Measurements from ENCODE around the gene ADGRE1.

ADGRE1 gene

GRCh38 chr19:6958791-6959190 is 71.4 kb downstream of the ADGRE1 start:
- Histone ChIP-seq H3K9ac (ENCODE audit: low read length) (no peak overlapping the region), H3K9me3 (ENCODE audit: control insufficient read depth, insufficient read depth, low read depth, low read length) (peaks cover 59% of the 10 kb centered on the region; the same call in 1 of the 2 replicates), H3K27me3 (ENCODE audit: control insufficient read depth, insufficient read depth, low read length) (peaks cover 4% of the 10 kb centered on the region; the same call in 1 of the 2 replicates), H3K36me3 (ENCODE audit: control insufficient read depth, insufficient read depth, low read length) (no peaks in the 10 kb centered on the region), H3K27ac (ENCODE audit: low read depth, low read length) (no peak overlapping the region), H3K4me1 (ENCODE audit: control insufficient read depth, insufficient read depth, low read length) (no peaks in the 10 kb centered on the region), H3K4me3 (ENCODE audit: low read depth, low read length) (no peak overlapping the region)

- Histone ChIP-seq H3K4me3 (ENCODE audit: low read depth, low read length) (no peak overlapping the region), H3K9ac (ENCODE audit: low read length) (no peak overlapping the region), H3K4me1 (ENCODE audit: control insufficient read depth, insufficient read depth, low read length) (no peaks in the 10 kb centered on the region), H3K36me3 (ENCODE audit: control insufficient read depth, insufficient read depth, low read length) (no peaks in the 10 kb centered on the region), H3K9me3 (ENCODE audit: control insufficient read depth, insufficient read depth, low read depth, low read length) (peaks cover 31% of the 10 kb centered on the region; the same call in 1 of the 2 replicates), H3K27me3 (ENCODE audit: control insufficient read depth, insufficient read depth, low read length) (no peaks in the 10 kb centered on the region; the same call in 1 of the 2 replicates), H3K27ac (ENCODE audit: low read depth, low read length) (no peak overlapping the region)
These were observed 76.0 kb downstream of the ADGRE1 start for GRCh38 chr19:6963244-6963852.

GRCh38 chr19:6963937-6964336 is 76.6 kb downstream of the ADGRE1 start:
- Histone ChIP-seq H3K27me3 (ENCODE audit: control insufficient read depth, insufficient read depth, low read length) (no peaks in the 10 kb centered on the region; the same call in 1 of the 2 replicates), H3K4me3 (ENCODE audit: low read depth, low read length) (no peak overlapping the region), H3K9me3 (ENCODE audit: control insufficient read depth, insufficient read depth, low read depth, low read length) (peaks cover 29% of the 10 kb centered on the region; the same call in 1 of the 2 replicates), H3K9ac (ENCODE audit: low read length) (no peak overlapping the region), H3K27ac (ENCODE audit: low read depth, low read length) (no peak overlapping the region), H3K36me3 (ENCODE audit: control insufficient read depth, insufficient read depth, low read length) (no peaks in the 10 kb centered on the region), H3K4me1 (ENCODE audit: control insufficient read depth, insufficient read depth, low read length) (no peaks in the 10 kb centered on the region)

GRCh38 chr19:6967967-6968366 is 80.6 kb downstream of the ADGRE1 start:
- Histone ChIP-seq H3K4me1 (ENCODE audit: control insufficient read depth, insufficient read depth, low read length) (no peaks in the 10 kb centered on the region), H3K4me3 (ENCODE audit: low read depth, low read length) (no peak overlapping the region), H3K9ac (ENCODE audit: low read length) (no peak overlapping the region), H3K27me3 (ENCODE audit: control insufficient read depth, insufficient read depth, low read length) (peaks cover 2% of the 10 kb centered on the region; the same call in 1 of the 2 replicates), H3K36me3 (ENCODE audit: control insufficient read depth, insufficient read depth, low read length) (no peaks in the 10 kb centered on the region), H3K9me3 (ENCODE audit: control insufficient read depth, insufficient read depth, low read depth, low read length) (peaks cover 34% of the 10 kb centered on the region; the same call in 1 of the 2 replicates), H3K27ac (ENCODE audit: low read depth, low read length) (no peak overlapping the region)

- Histone ChIP-seq H3K36me3 (ENCODE audit: control insufficient read depth, insufficient read depth, low read length) (no peaks in the 10 kb centered on the region), H3K27ac (ENCODE audit: low read depth, low read length) (no peak overlapping the region), H3K27me3 (ENCODE audit: control insufficient read depth, insufficient read depth, low read length) (peaks cover 6% of the 10 kb centered on the region; the same call in 1 of the 2 replicates), H3K4me1 (ENCODE audit: control insufficient read depth, insufficient read depth, low read length) (no peaks in the 10 kb centered on the region), H3K9me3 (ENCODE audit: control insufficient read depth, insufficient read depth, low read depth, low read length) (peaks cover 31% of the 10 kb centered on the region; the same call in 1 of the 2 replicates), H3K9ac (ENCODE audit: low read length) (no peak overlapping the region), H3K4me3 (ENCODE audit: low read depth, low read length) (no peak overlapping the region)
These were observed 82.1 kb downstream of the ADGRE1 start for GRCh38 chr19:6969490-6969889.

GRCh38 chr19:6970021-6970420 is 82.6 kb downstream of the ADGRE1 start:
- H3K9ac ChIP-seq (ENCODE audit: low read length), result no peak overlapping the region
- H3K36me3 ChIP-seq (ENCODE audit: control insufficient read depth, insufficient read depth, low read length), result no peaks in the 10 kb centered on the region
- H3K9me3 ChIP-seq (ENCODE audit: control insufficient read depth, insufficient read depth, low read depth, low read length), result peaks cover 31% of the 10 kb centered on the region; the same call in 1 of the 2 replicates
- no peaks in the 10 kb centered on the region for H3K4me1 ChIP-seq (ENCODE audit: control insufficient read depth, insufficient read depth, low read length)
- peaks cover 6% of the 10 kb centered on the region; the same call in 1 of the 2 replicates for H3K27me3 ChIP-seq (ENCODE audit: control insufficient read depth, insufficient read depth, low read length)
- no peak overlapping the region for H3K27ac ChIP-seq (ENCODE audit: low read depth, low read length)
- H3K4me3 ChIP-seq (ENCODE audit: low read depth, low read length), result no peak overlapping the region

GRCh38 chr19:6970443-6970842 is 83.1 kb downstream of the ADGRE1 start:
- Histone ChIP-seq H3K9me3 (ENCODE audit: control insufficient read depth, insufficient read depth, low read depth, low read length) (peaks cover 33% of the 10 kb centered on the region; the same call in 1 of the 2 replicates), H3K4me3 (ENCODE audit: low read depth, low read length) (no peak overlapping the region), H3K27me3 (ENCODE audit: control insufficient read depth, insufficient read depth, low read length) (peaks cover 6% of the 10 kb centered on the region; the same call in 1 of the 2 replicates), H3K27ac (ENCODE audit: low read depth, low read length) (no peak overlapping the region), H3K36me3 (ENCODE audit: control insufficient read depth, insufficient read depth, low read length) (no peaks in the 10 kb centered on the region), H3K4me1 (ENCODE audit: control insufficient read depth, insufficient read depth, low read length) (no peaks in the 10 kb centered on the region), H3K9ac (ENCODE audit: low read length) (no peak overlapping the region)

- H3K4me3 ChIP-seq (ENCODE audit: low read depth, low read length), result no peak overlapping the region
- no peak overlapping the region for H3K27ac ChIP-seq (ENCODE audit: low read depth, low read length)
- H3K36me3 ChIP-seq (ENCODE audit: control insufficient read depth, insufficient read depth, low read length), result no peaks in the 10 kb centered on the region
- H3K9me3 ChIP-seq (ENCODE audit: control insufficient read depth, insufficient read depth, low read depth, low read length), result peaks cover 37% of the 10 kb centered on the region; the same call in 1 of the 2 replicates
- no peaks in the 10 kb centered on the region for H3K4me1 ChIP-seq (ENCODE audit: control insufficient read depth, insufficient read depth, low read length)
- no peak overlapping the region for H3K9ac ChIP-seq (ENCODE audit: low read length)
- H3K27me3 ChIP-seq (ENCODE audit: control insufficient read depth, insufficient read depth, low read length), result peaks cover 6% of the 10 kb centered on the region; the same call in 1 of the 2 replicates
These were observed 84.0 kb downstream of the ADGRE1 start for GRCh38 chr19:6971366-6971765.

GRCh38 chr19:6976197-6976596 is 88.8 kb downstream of the ADGRE1 start:
- H3K36me3 ChIP-seq (ENCODE audit: control insufficient read depth, insufficient read depth, low read length), result no peaks in the 10 kb centered on the region
- peaks cover 6% of the 10 kb centered on the region; the same call in 1 of the 2 replicates for H3K27me3 ChIP-seq (ENCODE audit: control insufficient read depth, insufficient read depth, low read length)
- no peak overlapping the region for H3K27ac ChIP-seq (ENCODE audit: low read depth, low read length)
- no peak overlapping the region for H3K4me3 ChIP-seq (ENCODE audit: low read depth, low read length)
- H3K9me3 ChIP-seq (ENCODE audit: control insufficient read depth, insufficient read depth, low read depth, low read length), result peaks cover 48% of the 10 kb centered on the region
- H3K4me1 ChIP-seq (ENCODE audit: control insufficient read depth, insufficient read depth, low read length), result no peaks in the 10 kb centered on the region
- no peak overlapping the region for H3K9ac ChIP-seq (ENCODE audit: low read length)

- H3K36me3 ChIP-seq (ENCODE audit: control insufficient read depth, insufficient read depth, low read length), result no peaks in the 10 kb centered on the region
- H3K4me1 ChIP-seq (ENCODE audit: control insufficient read depth, insufficient read depth, low read length), result no peaks in the 10 kb centered on the region
- no peak overlapping the region for H3K9ac ChIP-seq (ENCODE audit: low read length)
- H3K27ac ChIP-seq (ENCODE audit: low read depth, low read length), result no peak overlapping the region
- no peaks in the 10 kb centered on the region; the same call in 1 of the 2 replicates for H3K27me3 ChIP-seq (ENCODE audit: control insufficient read depth, insufficient read depth, low read length)
- H3K4me3 ChIP-seq (ENCODE audit: low read depth, low read length), result no peak overlapping the region
- H3K9me3 ChIP-seq (ENCODE audit: control insufficient read depth, insufficient read depth, low read depth, low read length), result peaks cover 56% of the 10 kb centered on the region
These were observed 92.0 kb downstream of the ADGRE1 start for GRCh38 chr19:6979399-6979798.

GRCh38 chr19:6983448-6983847 is 96.1 kb downstream of the ADGRE1 start:
- no peaks in the 10 kb centered on the region for H3K4me1 ChIP-seq (ENCODE audit: control insufficient read depth, insufficient read depth, low read length)
- peaks cover 57% of the 10 kb centered on the region for H3K9me3 ChIP-seq (ENCODE audit: control insufficient read depth, insufficient read depth, low read depth, low read length)
- no peaks in the 10 kb centered on the region for H3K36me3 ChIP-seq (ENCODE audit: control insufficient read depth, insufficient read depth, low read length)
- H3K4me3 ChIP-seq (ENCODE audit: low read depth, low read length), result no peak overlapping the region
- peaks cover 2% of the 10 kb centered on the region; the same call in 1 of the 2 replicates for H3K27me3 ChIP-seq (ENCODE audit: control insufficient read depth, insufficient read depth, low read length)
- H3K27ac ChIP-seq (ENCODE audit: low read depth, low read length), result no peak overlapping the region
- no peak overlapping the region for H3K9ac ChIP-seq (ENCODE audit: low read length)

All from HUES6 (cell line).